Epithelial cell of proximal tubule (primary cell): Measurements from ENCODE around the gene EEF1A1. TPM values are rescaled to one million over a fixed set of nuclear protein-coding genes. Genes with fewer than 3 reads are reported as not detected.
A peak's percentile ranks its signal among the peaks of the same experiment; 100 is the strongest.
"Not testable (repeated sequence)": the region's sequence is repeated elsewhere in the genome, so short reads cannot be mapped to it uniquely, and the experiment has no call there.

Source experiments
- DNase-seq: peaks from one replicate; pipeline ENCODE4 v3.0.0-alpha.2; 2011; ENCODE audit warnings: low read depth
- H3K4me3 ChIP-seq: 2 replicates; pipeline ENCODE4 v1.5.1; 2011; ENCODE audit warnings: low read depth, mild to moderate bottlenecking, low read length
- CTCF ChIP-seq: conservative IDR thresholded peaks from 2 replicates; pipeline ENCODE4 v1.5.1; 2012; ENCODE audit warnings: low read depth, mild to moderate bottlenecking, low read length
- total RNA-seq: library from RNA; depleted of rRNA; stranded (reverse); fragments of >200 nt; gene quantifications from 2 replicates; pipeline ENCODE4 v1.2.3, GENCODE V29; 2015

The EEF1A1 gene
- total RNA-seq, 1 donor from 2014 or later, result 15,338 TPM

GRCh38 chr6:73560853-73561407, 40.1 kb upstream of the EEF1A1 start:
- H3K4me3 ChIP-seq, result no peak overlapping the region
- TF ChIP-seq CTCF, result no peak
- DNase-seq, result no peak

GRCh38 chr6:73560182-73560732, 39.4 kb upstream of the EEF1A1 start:
- no peak overlapping the region for H3K4me3 ChIP-seq
- DNase-seq, result no peak
- no peak for TF ChIP-seq CTCF

- DNase-seq, H3K4me3 ChIP-seq: not testable (repeated sequence)
These were observed 38.6 kb upstream of the EEF1A1 start for GRCh38 chr6:73559399-73559794.

GRCh38 chr6:73558624-73559398, 38.0 kb upstream of the EEF1A1 start:
- H3K4me3 ChIP-seq, result no peak overlapping the region
- no peak for TF ChIP-seq CTCF
- no peak for DNase-seq

- no peak for DNase-seq
- H3K4me3 ChIP-seq, result no peak overlapping the region
- no peak for TF ChIP-seq CTCF
These were observed 36.0 kb upstream of the EEF1A1 start for GRCh38 chr6:73556836-73557235.

GRCh38 chr6:73555380-73555949, 34.6 kb upstream of the EEF1A1 start:
- DNase-seq, H3K4me3 ChIP-seq: not testable (repeated sequence)

- H3K4me3 ChIP-seq, DNase-seq: not testable (repeated sequence)
These were observed 30.3 kb upstream of the EEF1A1 start for GRCh38 chr6:73551115-73551514.

GRCh38 chr6:73548458-73549446, 27.9 kb upstream of the EEF1A1 start:
- no peak overlapping the region for H3K4me3 ChIP-seq
- peak; percentile 38 for TF ChIP-seq CTCF
- no peak for DNase-seq
